WTC11 (cell line): Measurements from ENCODE around the gene DRD4. TPM values are rescaled to one million over a fixed set of nuclear protein-coding genes. Genes with fewer than 3 reads are reported as not detected.

ENCODE experiments used
- ATAC-seq: fragments of 200-7000 bp; cut with Tn5 transposase; 2 replicates; pipeline ENCODE4 v1.10.0; 2021; ENCODE audit warnings: mild to moderate bottlenecking, moderate library complexity
- CTCF ChIA-PET: fragments of 300-600 bp; sonication (Branson Sonifier 250); formaldehyde crosslinking; loops from one replicate; lab custom pipeline; 2021; ENCODE audit warnings: antibody characterized with exemption; lab: Charles Lee
- POLR2A ChIA-PET: fragments of 350-600 bp; sonication (Branson Sonifier 250); formaldehyde crosslinking; loops from one replicate; lab custom pipeline; 2021; ENCODE audit warnings: antibody characterized with exemption; lab: Charles Lee
- DNase-seq: peaks from one replicate; pipeline ENCODE4 v3.0.0; 2021; ENCODE audit warnings: low spot score
- H3K27ac Mint-ChIP-seq: 2 replicates; pipeline ENCODE4 v1.8.0; 2021; ENCODE audit warnings: mixed read lengths
- H3K27me3 Mint-ChIP-seq: 2 replicates; pipeline ENCODE4 v1.8.0; 2021; ENCODE audit warnings: low read depth, mild to moderate bottlenecking, moderate library complexity, mixed read lengths
- H3K36me3 Mint-ChIP-seq: 2 replicates; pipeline ENCODE4 v1.8.0; 2021; ENCODE audit warnings: mixed read lengths
- H3K4me1 Mint-ChIP-seq: 2 replicates; pipeline ENCODE4 v1.8.0; 2022; ENCODE audit warnings: mixed read lengths
- H3K4me3 Mint-ChIP-seq: 2 replicates; pipeline ENCODE4 v1.8.0; 2021; ENCODE audit warnings: mild to moderate bottlenecking, moderate library complexity, mixed read lengths
- H3K9me3 Mint-ChIP-seq: 2 replicates; pipeline ENCODE4 v1.8.0; 2021; ENCODE audit warnings: mixed read lengths
- ATF1 ChIP-seq: sonication (generic); formaldehyde crosslinking; IDR thresholded peaks from 2 replicates; pipeline ENCODE4 v1.8.1; 2023; ENCODE audit warnings: mild to moderate bottlenecking, moderate library complexity, missing genetic modification reagents
- ATF3 ChIP-seq: sonication (generic); formaldehyde crosslinking; conservative IDR thresholded peaks from 2 replicates; pipeline ENCODE4 v1.8.1; 2022; ENCODE audit warnings: mild to moderate bottlenecking, missing genetic modification reagents
- CBFB ChIP-seq: sonication (generic); formaldehyde crosslinking; IDR thresholded peaks from 2 replicates; pipeline ENCODE4 v1.8.1; 2022; ENCODE audit warnings: mild to moderate bottlenecking, low read depth, missing genetic modification reagents
- E2F4 ChIP-seq: sonication (generic); formaldehyde crosslinking; IDR thresholded peaks from 2 replicates; pipeline ENCODE4 v1.8.1; 2022; ENCODE audit warnings: low read depth, mild to moderate bottlenecking, moderate library complexity, missing genetic modification reagents, borderline replicate concordance
- ESRRA ChIP-seq: sonication (generic); formaldehyde crosslinking; IDR thresholded peaks from 2 replicates; pipeline ENCODE4 v1.8.1; 2022; ENCODE audit warnings: mild to moderate bottlenecking, missing genetic modification reagents, borderline replicate concordance
- GABPB1 ChIP-seq: sonication (generic); formaldehyde crosslinking; IDR thresholded peaks from 2 replicates; pipeline ENCODE4 v1.8.1; 2023; ENCODE audit warnings: mild to moderate bottlenecking, missing genetic modification reagents
- GRHL2 ChIP-seq: fragments of 250-450 bp; sonication (Bioruptor Pico); IDR thresholded peaks from 2 replicates; pipeline ENCODE4 v1.8.0; 2022; ENCODE audit warnings: mild to moderate bottlenecking, moderate library complexity; ENCODE audit not compliant: insufficient replicate concordance, severe bottlenecking
- IRF2 ChIP-seq: sonication (generic); formaldehyde crosslinking; IDR thresholded peaks from 2 replicates; pipeline ENCODE4 v1.8.0; 2022; ENCODE audit warnings: low read depth, missing genetic modification reagents, borderline replicate concordance
- MAX ChIP-seq: sonication (generic); formaldehyde crosslinking; IDR thresholded peaks from 2 replicates; pipeline ENCODE4 v1.8.0; 2022; ENCODE audit warnings: mild to moderate bottlenecking, missing genetic modification reagents
- NFE2L1 ChIP-seq: sonication (generic); formaldehyde crosslinking; IDR thresholded peaks from 2 replicates; pipeline ENCODE4 v1.8.1; 2023; ENCODE audit warnings: missing genetic modification reagents
- RORB ChIP-seq: fragments of 250-450 bp; sonication (Bioruptor Pico); IDR thresholded peaks from 2 replicates; pipeline ENCODE4 v1.9.0; 2021; ENCODE audit warnings: mild to moderate bottlenecking
- SOX15 ChIP-seq: fragments of 250-450 bp; sonication (Bioruptor Pico); IDR thresholded peaks from 2 replicates; pipeline ENCODE4 v1.9.0; 2021; ENCODE audit warnings: mild to moderate bottlenecking
- TCF7 ChIP-seq: sonication (generic); formaldehyde crosslinking; IDR thresholded peaks from 2 replicates; pipeline ENCODE4 v1.8.0; 2022; ENCODE audit warnings: mild to moderate bottlenecking, low read depth, missing genetic modification reagents, moderate library complexity
- ZNF232 ChIP-seq: sonication (generic); formaldehyde crosslinking; IDR thresholded peaks from 2 replicates; pipeline ENCODE4 v1.8.0; 2022; ENCODE audit warnings: mild to moderate bottlenecking, missing genetic modification reagents
- ZNF317 ChIP-seq: sonication (generic); formaldehyde crosslinking; IDR thresholded peaks from 2 replicates; pipeline ENCODE4 v1.8.1; 2023; ENCODE audit warnings: low read depth, mild to moderate bottlenecking, moderate library complexity, missing genetic modification reagents, borderline replicate concordance
- ZNF532 ChIP-seq: fragments of 250-450 bp; sonication (Bioruptor Pico); IDR thresholded peaks from 2 replicates; pipeline ENCODE4 v1.9.0; 2021; ENCODE audit warnings: mild to moderate bottlenecking, borderline replicate concordance
- ZSCAN18 ChIP-seq: fragments of 250-450 bp; sonication (Bioruptor Pico); IDR thresholded peaks from 2 replicates; pipeline ENCODE4 v2.1.2; 2022; ENCODE audit warnings: mild to moderate bottlenecking, moderate library complexity
- total RNA-seq: library from RNA; stranded (reverse); gene quantifications from 3 replicates; pipeline ENCODE4 v1.2.3, GENCODE V29; 2021
- TF ChIP-seq, protein P1 (sequence below): sonication (generic); formaldehyde crosslinking; IDR thresholded peaks from 2 replicates; pipeline ENCODE4 v1.8.1; 2022; ENCODE audit warnings: mild to moderate bottlenecking, moderate library complexity, missing genetic modification reagents
- TF ChIP-seq, protein P2 (sequence below): sonication (generic); formaldehyde crosslinking; IDR thresholded peaks from 2 replicates; pipeline ENCODE4 v1.8.1; 2022; ENCODE audit warnings: low read depth, missing genetic modification reagents, borderline replicate concordance

The DRD4 gene
- total RNA-seq, 1 experiment from 2014 or later, result 3.7 TPM

DNA sequence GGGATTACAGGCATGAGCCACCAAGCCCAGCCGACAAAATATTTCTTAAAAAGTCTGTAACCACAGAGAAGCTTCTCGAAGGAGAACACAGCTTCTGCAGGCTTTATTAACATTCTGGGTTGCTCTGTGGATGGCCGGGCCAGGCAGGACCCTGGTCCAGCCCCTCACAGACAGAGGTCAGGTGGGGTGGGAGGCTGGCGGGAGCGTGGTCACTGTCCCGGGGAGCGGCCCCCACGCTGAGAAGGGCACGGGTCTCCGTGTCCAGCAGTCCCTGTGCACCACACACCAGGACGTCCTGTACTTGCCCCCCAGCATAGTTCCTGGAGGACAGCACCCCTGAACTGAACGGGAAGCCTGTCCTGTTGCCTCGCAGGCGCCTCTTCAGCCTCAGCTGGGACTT lies 19.4 kb downstream of the DRD4 start (continued):
- TF ChIP-seq ZNF532 (no peak), CBFB (CRISPR knock-in tag) (no peak)

DNA sequence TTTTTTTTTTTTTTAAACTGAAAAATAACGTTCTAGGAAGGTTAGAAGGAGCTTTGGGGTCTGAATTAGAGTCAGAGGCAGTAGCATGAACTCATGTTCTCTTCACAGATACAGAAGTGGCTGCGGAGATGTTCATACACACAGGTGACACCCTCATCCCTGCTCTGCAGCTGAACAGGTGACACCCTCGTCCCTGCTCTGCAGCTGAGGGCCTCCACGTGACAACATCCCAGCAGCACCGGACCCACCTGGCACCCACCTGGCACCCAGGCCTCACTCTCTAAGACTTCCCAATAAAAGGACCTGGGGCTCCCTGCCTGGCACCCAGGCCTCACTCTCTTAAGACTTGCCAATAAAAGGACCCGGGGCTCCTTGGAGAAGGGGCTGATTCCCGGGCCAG lies 19.8 kb downstream of the DRD4 start:
- Mint-ChIP-seq H3K27ac (no peak overlapping the region), H3K36me3 (peaks cover 23% of the 10 kb centered on the region), H3K9me3 (no peaks in the 10 kb centered on the region), H3K27me3 (no peaks in the 10 kb centered on the region), H3K4me3 (no peak overlapping the region), H3K4me1 (no peaks in the 10 kb centered on the region)
- TF ChIP-seq, protein P1, sequence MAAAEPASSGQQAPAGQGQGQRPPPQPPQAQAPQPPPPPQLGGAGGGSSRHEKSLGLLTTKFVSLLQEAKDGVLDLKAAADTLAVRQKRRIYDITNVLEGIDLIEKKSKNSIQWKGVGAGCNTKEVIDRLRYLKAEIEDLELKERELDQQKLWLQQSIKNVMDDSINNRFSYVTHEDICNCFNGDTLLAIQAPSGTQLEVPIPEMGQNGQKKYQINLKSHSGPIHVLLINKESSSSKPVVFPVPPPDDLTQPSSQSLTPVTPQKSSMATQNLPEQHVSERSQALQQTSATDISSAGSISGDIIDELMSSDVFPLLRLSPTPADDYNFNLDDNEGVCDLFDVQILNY (CRISPR knock-in tag), result no peak
- TF ChIP-seq ZNF317 (CRISPR knock-in tag), result no peak
- no peak for TF ChIP-seq RORB (CRISPR knock-in tag)
- no peak for TF ChIP-seq SOX15 (CRISPR knock-in tag)
- TF ChIP-seq ATF1 (CRISPR knock-in tag), result no peak
- no peak for TF ChIP-seq MAX (CRISPR knock-in tag)
- TF ChIP-seq, protein P2, sequence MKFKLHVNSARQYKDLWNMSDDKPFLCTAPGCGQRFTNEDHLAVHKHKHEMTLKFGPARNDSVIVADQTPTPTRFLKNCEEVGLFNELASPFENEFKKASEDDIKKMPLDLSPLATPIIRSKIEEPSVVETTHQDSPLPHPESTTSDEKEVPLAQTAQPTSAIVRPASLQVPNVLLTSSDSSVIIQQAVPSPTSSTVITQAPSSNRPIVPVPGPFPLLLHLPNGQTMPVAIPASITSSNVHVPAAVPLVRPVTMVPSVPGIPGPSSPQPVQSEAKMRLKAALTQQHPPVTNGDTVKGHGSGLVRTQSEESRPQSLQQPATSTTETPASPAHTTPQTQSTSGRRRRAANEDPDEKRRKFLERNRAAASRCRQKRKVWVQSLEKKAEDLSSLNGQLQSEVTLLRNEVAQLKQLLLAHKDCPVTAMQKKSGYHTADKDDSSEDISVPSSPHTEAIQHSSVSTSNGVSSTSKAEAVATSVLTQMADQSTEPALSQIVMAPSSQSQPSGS (CRISPR knock-in tag), result no peak
- no peak for TF ChIP-seq IRF2 (CRISPR knock-in tag)
- TF ChIP-seq NFE2L1 (CRISPR knock-in tag), result no peak
- TF ChIP-seq TCF7 (CRISPR knock-in tag), result no peak
- no peak for TF ChIP-seq ZNF232 (CRISPR knock-in tag)
- no peak for TF ChIP-seq CBFB (CRISPR knock-in tag)
- TF ChIP-seq E2F4 (CRISPR knock-in tag), result no peak
- TF ChIP-seq GABPB1, result no peak
- TF ChIP-seq ESRRA (CRISPR knock-in tag), result no peak
- no peak for TF ChIP-seq GRHL2
- TF ChIP-seq ZSCAN18 (CRISPR knock-in tag), result no peak
- TF ChIP-seq ATF3 (CRISPR knock-in tag), result no peak
- POLR2A ChIA-PET, result interaction anchor here (1.2 kb wide), 1 partner anchor 15 kb away, joined by 4 read pairs; no protein-coding TSS in a partner anchor
- CTCF ChIA-PET, result no interaction called here
- DNase-seq (no peak), ATAC-seq (no peak)
